GM12878 (cell line): ENCODE data around the gene ADGRA3. TPM values are rescaled to one million over a fixed set of nuclear protein-coding genes. Genes with fewer than 3 reads are reported as not detected.

Experiments used
- ATAC-seq: fragments of 200-7000 bp; cut with Tn5 transposase; 3 replicates; pipeline ENCODE4 v1.9.1; 2020; ENCODE audit warnings: mild to moderate bottlenecking, moderate library complexity
- BruUV-seq: library from RNA; stranded (reverse); fragments of 400-500 nt; replicated peaks from 2 replicates; lab custom pipeline; 2021; lab: Mats Ljungman, UMichigan
- CTCF ChIA-PET: fragments of 300-600 bp; sonication (Branson Sonifier 250); formaldehyde crosslinking; extraction: SDS; loops from one replicate; lab custom pipeline; 2021; ENCODE audit warnings: inconsistent platforms; lab: Yijun Ruan, JAX
- POLR2A ChIA-PET: fragments of 350-600 bp; formaldehyde crosslinking; extraction: SDS; loops from one replicate; lab custom pipeline; 2021; ENCODE audit warnings: inconsistent platforms; lab: Charles Lee
- RAD21 ChIA-PET: fragments of 300-600 bp; sonication (Branson Sonifier 250); formaldehyde crosslinking; loops from one replicate; lab custom pipeline; 2023; ENCODE audit warnings: antibody characterized with exemption; ENCODE audit not compliant: unreplicated experiment; lab: Charles Lee
- SMC1A ChIA-PET: fragments of 300-600 bp; sonication (Branson Sonifier 250); formaldehyde crosslinking; loops from one replicate; lab custom pipeline; 2023; ENCODE audit not compliant: unreplicated experiment, uncharacterized antibody; lab: Charles Lee
- DNase-seq: peaks from one replicate; pipeline ENCODE4 v3.0.0-alpha.2; 2011; ENCODE audit warnings: low read depth, low spot score
- FAIRE-seq: peaks from 3 replicates; lab custom pipeline; 2011; peaks lifted over from hg19 to GRCh38; lab: Jason Lieb, UNC
- H2AFZ ChIP-seq: 2 replicates; pipeline ENCODE4 v1.6.0; 2011; ENCODE audit warnings: low read depth, low read length, control low read depth; ENCODE audit not compliant: control insufficient read depth
- H3K27ac ChIP-seq: 2 replicates; pipeline ENCODE4 v1.5.1; 2011; ENCODE audit warnings: control low read depth; ENCODE audit not compliant: control insufficient read depth, insufficient read depth
- H3K27me3 ChIP-seq, 2 experiments: replicated peaks in 1 of 2; 2 replicates each; pipeline versions ENCODE4 v1.6.0 to v1.6.1; 2011; ENCODE audit warnings: low read length in 1 of 2; ENCODE audit not compliant: control insufficient read depth in 2 of 2, insufficient read depth in 2 of 2
- H3K36me3 ChIP-seq, 2 experiments: 2 replicates each; pipeline ENCODE4 v1.5.1; 2011; ENCODE audit warnings: low read length in 1 of 2; ENCODE audit not compliant: control insufficient read depth in 2 of 2, insufficient read depth in 2 of 2
- H3K4me1 ChIP-seq: 2 replicates; pipeline ENCODE4 v1.6.1; 2011; ENCODE audit warnings: mild to moderate bottlenecking, low read length, moderate library complexity, mixed read lengths; ENCODE audit not compliant: control insufficient read depth, insufficient read depth
- H3K4me2 ChIP-seq: 2 replicates; pipeline ENCODE4 v1.6.0; 2011; ENCODE audit warnings: control low read depth; ENCODE audit not compliant: control insufficient read depth, insufficient read depth
- H3K4me3 ChIP-seq: fragments of 200-600 bp; sonication (generic); 2 replicates; pipeline ENCODE4 v1.5.1; 2016
- H3K79me2 ChIP-seq: 2 replicates; pipeline ENCODE4 v1.6.0; 2011; ENCODE audit warnings: low read length; ENCODE audit not compliant: control insufficient read depth, insufficient read depth
- H3K9ac ChIP-seq: 2 replicates; pipeline ENCODE4 v1.8.0; 2011; ENCODE audit warnings: low read length, control low read depth, mixed read lengths; ENCODE audit not compliant: control insufficient read depth, insufficient read depth
- H3K9me3 ChIP-seq: replicated peaks from 3 replicates; pipeline ENCODE4 v1.5.1; 2011; ENCODE audit warnings: mild to moderate bottlenecking, low read length; ENCODE audit not compliant: control insufficient read depth, insufficient read depth
- H4K20me1 ChIP-seq: 2 replicates; pipeline ENCODE4 v1.6.0; 2011; ENCODE audit not compliant: control insufficient read depth, insufficient read depth
- BACH1 ChIP-seq: fragments of 450-650 bp; IDR thresholded peaks from 2 replicates; pipeline ENCODE4 v1.6.1; 2017; ENCODE audit warnings: mild to moderate bottlenecking, borderline replicate concordance
- BMI1 ChIP-seq: fragments of 450-650 bp; IDR thresholded peaks from 2 replicates; pipeline ENCODE4 v1.6.1; 2016; ENCODE audit warnings: mild to moderate bottlenecking, moderate library complexity, borderline replicate concordance
- CBX3 ChIP-seq: fragments of 200-600 bp; sonication (generic); IDR thresholded peaks from 2 replicates; pipeline ENCODE4 v1.6.1; 2016; ENCODE audit warnings: low read depth, borderline replicate concordance
- EGR1 ChIP-seq, 2 experiments: IDR thresholded peaks; 1 replicate in 1 of 2; 2 replicates in 1 of 2; pipeline ENCODE4 v1.6.1; 2011 to 2012; ENCODE audit warnings: low read depth in 2 of 2, low read length in 2 of 2, borderline replicate concordance in 1 of 2, mild to moderate bottlenecking in 1 of 2, moderate library complexity in 1 of 2
- HDAC2 ChIP-seq: fragments of 200-600 bp; sonication (generic); IDR thresholded peaks from 2 replicates; pipeline ENCODE4 v1.6.1; 2017
- IKZF1 ChIP-seq: fragments of 450-650 bp; conservative IDR thresholded peaks from 2 replicates; pipeline ENCODE4 v1.6.1; 2017; ENCODE audit warnings: antibody characterized with exemption, mild to moderate bottlenecking
- IKZF2 ChIP-seq, 2 experiments: fragments of 450-650 bp; IDR thresholded peaks; 2 replicates each; pipeline ENCODE4 v1.6.1; 2017; ENCODE audit warnings: mild to moderate bottlenecking in 2 of 2, moderate library complexity in 2 of 2
- MEF2B ChIP-seq: fragments of 450-650 bp; IDR thresholded peaks from 2 replicates; pipeline ENCODE4 v1.6.1; 2018; ENCODE audit warnings: mild to moderate bottlenecking, moderate library complexity; ENCODE audit not compliant: partially characterized antibody, poor library complexity, severe bottlenecking
- SIN3A ChIP-seq: IDR thresholded peaks from 2 replicates; pipeline ENCODE4 v1.6.1; 2012; ENCODE audit warnings: low read depth, low read length, improper control_type of control experiment
- SUPT20H ChIP-seq: IDR thresholded peaks from 2 replicates; pipeline ENCODE4 v1.6.1; 2011; ENCODE audit warnings: low read depth, mild to moderate bottlenecking, low read length, moderate library complexity, borderline replicate concordance; ENCODE audit not compliant: control insufficient read depth
- WGBS: methylation state at CpG from one replicate; pipeline ENCODE4 v1.1.6; 2016; ENCODE audit warnings: low lambda C conversion rate; ENCODE audit not compliant: insufficient replicate concordance, insufficient coverage; ENCODE audit errors: missing lambda C conversion rate; 5-methylcytosine and 5-hydroxymethylcytosine counted together
- in situ Hi-C: fragments of 300-500 bp; cut with MboI; formaldehyde crosslinking; loops from 9 replicates; pipeline ENCODE4 v1.14.3; 2018; ENCODE audit warnings: mixed read lengths
- intact Hi-C: fragments of 100-400 bp; cut with micrococcal nuclease; formaldehyde crosslinking; loops from one replicate; pipeline ENCODE4 v1.14.2; 2022; ENCODE audit not compliant: unreplicated experiment
- polyA plus RNA-seq, 11 experiments: library from polyadenylated mRNA; depleted of rRNA in 4 of 11; unstranded in 6 of 11; stranded (reverse) in 5 of 11; fragments of >200 nt; fragmentation: Nextera tagmentation in 4 of 11; fragmentation: Illumina TruSeq in 1 of 11; extraction: Ambion mirVana in 4 of 11; extraction: Trizol in 1 of 11; gene quantifications; 1 replicate in 1 of 11; 2 replicates in 10 of 11; pipeline versions ENCODE4 v1.2.1 to v1.2.3, GENCODE V29; 2011 to 2016; ENCODE audit warnings: inconsistent platforms in 2 of 11, missing spikeins in 2 of 11, low read depth in 1 of 11
- total RNA-seq, 4 experiments: library from RNA; depleted of rRNA in 3 of 4; stranded (reverse); fragments of >200 nt in 3 of 4; fragmentation: Illumina TruSeq in 1 of 4; extraction: Trizol in 1 of 4; gene quantifications; 2 replicates each; pipeline versions ENCODE4 v1.2.1 to v1.2.3, GENCODE V29; 2013 to 2021
- TF ChIP-seq, protein P1 (sequence below): fragments of 450-650 bp; IDR thresholded peaks from 2 replicates; pipeline ENCODE4 v1.6.1; 2018; ENCODE audit warnings: mild to moderate bottlenecking, low read depth, moderate library complexity; ENCODE audit not compliant: partially characterized antibody
- TF ChIP-seq, protein P2 (sequence below): fragments of 450-650 bp; IDR thresholded peaks from 2 replicates; pipeline ENCODE4 v1.6.1; 2017; ENCODE audit warnings: mild to moderate bottlenecking, moderate library complexity
- TF ChIP-seq, protein P3 (sequence below): IDR thresholded peaks from 2 replicates; pipeline ENCODE4 v1.6.1; 2012; ENCODE audit warnings: low read length, inconsistent platforms

ADGRA3 gene
- total and polyA plus RNA-seq, 10 of the 15 experiments (the other 5 are each of a cell fraction or from before 2014, with no cell fraction given), result 0.24 to 66.2 (median 2.5) TPM

DNA sequence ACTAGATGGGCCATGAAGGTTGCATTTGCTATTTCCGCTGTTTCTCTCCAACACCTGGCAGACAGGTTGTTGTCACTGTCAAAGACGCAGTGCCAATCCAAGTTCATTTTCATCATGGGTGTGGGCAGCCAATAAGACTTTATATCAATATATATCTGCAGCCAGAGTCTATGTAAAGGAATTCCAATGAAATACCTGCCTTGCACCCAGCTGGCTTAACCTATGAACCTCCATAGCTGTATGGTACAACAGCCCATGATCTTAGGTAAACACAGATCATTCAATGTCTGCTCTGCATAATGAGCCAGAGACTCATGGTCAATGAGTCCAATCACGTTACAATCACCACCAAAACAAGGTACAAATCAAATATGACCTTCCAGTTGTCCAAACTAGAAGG is 37.7 kb upstream of the ADGRA3 start (continued):
- TF ChIP-seq, protein P1, sequence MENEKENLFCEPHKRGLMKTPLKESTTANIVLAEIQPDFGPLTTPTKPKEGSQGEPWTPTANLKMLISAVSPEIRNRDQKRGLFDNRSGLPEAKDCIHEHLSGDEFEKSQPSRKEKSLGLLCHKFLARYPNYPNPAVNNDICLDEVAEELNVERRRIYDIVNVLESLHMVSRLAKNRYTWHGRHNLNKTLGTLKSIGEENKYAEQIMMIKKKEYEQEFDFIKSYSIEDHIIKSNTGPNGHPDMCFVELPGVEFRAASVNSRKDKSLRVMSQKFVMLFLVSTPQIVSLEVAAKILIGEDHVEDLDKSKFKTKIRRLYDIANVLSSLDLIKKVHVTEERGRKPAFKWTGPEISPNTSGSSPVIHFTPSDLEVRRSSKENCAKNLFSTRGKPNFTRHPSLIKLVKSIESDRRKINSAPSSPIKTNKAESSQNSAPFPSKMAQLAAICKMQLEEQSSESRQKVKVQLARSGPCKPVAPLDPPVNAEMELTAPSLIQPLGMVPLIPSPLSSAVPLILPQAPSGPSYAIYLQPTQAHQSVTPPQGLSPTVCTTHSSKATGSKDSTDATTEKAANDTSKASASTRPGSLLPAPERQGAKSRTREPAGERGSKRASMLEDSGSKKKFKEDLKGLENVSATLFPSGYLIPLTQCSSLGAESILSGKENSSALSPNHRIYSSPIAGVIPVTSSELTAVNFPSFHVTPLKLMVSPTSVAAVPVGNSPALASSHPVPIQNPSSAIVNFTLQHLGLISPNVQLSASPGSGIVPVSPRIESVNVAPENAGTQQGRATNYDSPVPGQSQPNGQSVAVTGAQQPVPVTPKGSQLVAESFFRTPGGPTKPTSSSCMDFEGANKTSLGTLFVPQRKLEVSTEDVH, result no peak
- TF ChIP-seq EGR1 (IDR thresholded peaks at IDR 0.05; ENCODE audit: borderline replicate concordance in 1 of 2, low read depth in 2 of 2, low read length in 2 of 2) (no peak), SUPT20H (no peak), BMI1 (no peak)

DNA sequence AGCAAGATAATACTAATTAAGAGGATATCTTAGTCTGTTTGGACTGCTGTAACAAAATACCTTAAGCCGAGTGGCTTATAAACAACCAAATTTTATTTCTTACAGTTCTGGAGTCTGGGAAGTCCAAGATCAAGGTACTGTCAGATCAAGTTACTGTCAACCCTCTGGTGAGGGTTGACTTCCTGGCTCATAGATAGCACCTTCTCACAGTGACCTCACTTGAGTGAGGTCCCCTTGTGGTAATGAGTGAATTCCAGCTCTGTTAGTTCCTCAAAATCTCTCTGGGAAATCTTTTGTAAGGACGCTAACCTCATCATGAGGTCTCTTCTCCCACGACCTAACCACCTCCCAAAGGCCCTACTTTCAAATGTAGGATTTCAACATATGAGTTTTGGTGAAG is 36.9 kb upstream of the ADGRA3 start:
- Histone ChIP-seq H3K4me2 (no peak overlapping the region), H4K20me1 (no peaks in the 10 kb centered on the region), H3K27me3 (no peaks in the 10 kb centered on the region)
- ATAC-seq, result peak; percentile 62
- TF ChIP-seq, protein P2, sequence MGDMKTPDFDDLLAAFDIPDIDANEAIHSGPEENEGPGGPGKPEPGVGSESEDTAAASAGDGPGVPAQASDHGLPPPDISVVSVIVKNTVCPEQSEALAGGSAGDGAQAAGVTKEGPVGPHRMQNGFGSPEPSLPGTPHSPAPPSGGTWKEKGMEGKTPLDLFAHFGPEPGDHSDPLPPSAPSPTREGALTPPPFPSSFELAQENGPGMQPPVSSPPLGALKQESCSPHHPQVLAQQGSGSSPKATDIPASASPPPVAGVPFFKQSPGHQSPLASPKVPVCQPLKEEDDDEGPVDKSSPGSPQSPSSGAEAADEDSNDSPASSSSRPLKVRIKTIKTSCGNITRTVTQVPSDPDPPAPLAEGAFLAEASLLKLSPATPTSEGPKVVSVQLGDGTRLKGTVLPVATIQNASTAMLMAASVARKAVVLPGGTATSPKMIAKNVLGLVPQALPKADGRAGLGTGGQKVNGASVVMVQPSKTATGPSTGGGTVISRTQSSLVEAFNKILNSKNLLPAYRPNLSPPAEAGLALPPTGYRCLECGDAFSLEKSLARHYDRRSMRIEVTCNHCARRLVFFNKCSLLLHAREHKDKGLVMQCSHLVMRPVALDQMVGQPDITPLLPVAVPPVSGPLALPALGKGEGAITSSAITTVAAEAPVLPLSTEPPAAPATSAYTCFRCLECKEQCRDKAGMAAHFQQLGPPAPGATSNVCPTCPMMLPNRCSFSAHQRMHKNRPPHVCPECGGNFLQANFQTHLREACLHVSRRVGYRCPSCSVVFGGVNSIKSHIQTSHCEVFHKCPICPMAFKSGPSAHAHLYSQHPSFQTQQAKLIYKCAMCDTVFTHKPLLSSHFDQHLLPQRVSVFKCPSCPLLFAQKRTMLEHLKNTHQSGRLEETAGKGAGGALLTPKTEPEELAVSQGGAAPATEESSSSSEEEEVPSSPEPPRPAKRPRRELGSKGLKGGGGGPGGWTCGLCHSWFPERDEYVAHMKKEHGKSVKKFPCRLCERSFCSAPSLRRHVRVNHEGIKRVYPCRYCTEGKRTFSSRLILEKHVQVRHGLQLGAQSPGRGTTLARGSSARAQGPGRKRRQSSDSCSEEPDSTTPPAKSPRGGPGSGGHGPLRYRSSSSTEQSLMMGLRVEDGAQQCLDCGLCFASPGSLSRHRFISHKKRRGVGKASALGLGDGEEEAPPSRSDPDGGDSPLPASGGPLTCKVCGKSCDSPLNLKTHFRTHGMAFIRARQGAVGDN, result no peak
- TF ChIP-seq IKZF2 (IDR thresholded peaks at IDR 0.05) (no peak), CBX3 (no peak), IKZF1 (0 out of 2 replicates have a peak, but pooled peaks have one; percentile 16), HDAC2 (no peak), MEF2B (no peak), BACH1 (no peak), SIN3A (no peak)
- TF ChIP-seq, protein P3, sequence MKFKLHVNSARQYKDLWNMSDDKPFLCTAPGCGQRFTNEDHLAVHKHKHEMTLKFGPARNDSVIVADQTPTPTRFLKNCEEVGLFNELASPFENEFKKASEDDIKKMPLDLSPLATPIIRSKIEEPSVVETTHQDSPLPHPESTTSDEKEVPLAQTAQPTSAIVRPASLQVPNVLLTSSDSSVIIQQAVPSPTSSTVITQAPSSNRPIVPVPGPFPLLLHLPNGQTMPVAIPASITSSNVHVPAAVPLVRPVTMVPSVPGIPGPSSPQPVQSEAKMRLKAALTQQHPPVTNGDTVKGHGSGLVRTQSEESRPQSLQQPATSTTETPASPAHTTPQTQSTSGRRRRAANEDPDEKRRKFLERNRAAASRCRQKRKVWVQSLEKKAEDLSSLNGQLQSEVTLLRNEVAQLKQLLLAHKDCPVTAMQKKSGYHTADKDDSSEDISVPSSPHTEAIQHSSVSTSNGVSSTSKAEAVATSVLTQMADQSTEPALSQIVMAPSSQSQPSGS, result no peak
- TF ChIP-seq, all 136 proteins: peak for 1
- Histone ChIP-seq H3K9ac (no peak overlapping the region), H3K4me1 (no peaks in the 10 kb centered on the region), H3K27ac (no peak overlapping the region), H3K79me2 (no peaks in the 10 kb centered on the region), H3K4me3 (no peak overlapping the region), H3K9me3 (no peaks in the 10 kb centered on the region), H3K36me3 (no peaks in the 10 kb centered on the region), H2AFZ (no peak overlapping the region)
- ChIA-PET CTCF (interaction anchor here (1.0 to 3.3 kb wide), 3 partner anchors 8 to 22 kb away, joined by 3 to 9 read pairs (median 4); no protein-coding TSS in a partner anchor), POLR2A (no interaction called here), RAD21 (no interaction called here), SMC1A (interaction anchor here (1.0 to 1.7 kb wide), 4 partner anchors 13 to 89 kb away, joined by 3 to 5 read pairs (median 4); no protein-coding TSS in a partner anchor)
- FAIRE-seq (no peak), DNase-seq (no peak)
- no TSS peak for BruUV-seq
- intact Hi-C loops (no loop called here), in situ Hi-C loops (no loop called here)
- WGBS, result 11% methylated on average over 3 of the region's 3 CpGs
